Measurements from ENCODE around the gene SLC25A42. TPM values are rescaled to one million over a fixed set of nuclear protein-coding genes. Genes with fewer than 3 reads are reported as not detected.
"Not testable (repeated sequence)": the region's sequence is repeated elsewhere in the genome, so short reads cannot be mapped to it uniquely, and the experiment has no call there.

SLC25A42 gene
- total and polyA plus RNA-seq, 2 experiments from 2014 or later, result 5.9 to 6.9 TPM

DNA sequence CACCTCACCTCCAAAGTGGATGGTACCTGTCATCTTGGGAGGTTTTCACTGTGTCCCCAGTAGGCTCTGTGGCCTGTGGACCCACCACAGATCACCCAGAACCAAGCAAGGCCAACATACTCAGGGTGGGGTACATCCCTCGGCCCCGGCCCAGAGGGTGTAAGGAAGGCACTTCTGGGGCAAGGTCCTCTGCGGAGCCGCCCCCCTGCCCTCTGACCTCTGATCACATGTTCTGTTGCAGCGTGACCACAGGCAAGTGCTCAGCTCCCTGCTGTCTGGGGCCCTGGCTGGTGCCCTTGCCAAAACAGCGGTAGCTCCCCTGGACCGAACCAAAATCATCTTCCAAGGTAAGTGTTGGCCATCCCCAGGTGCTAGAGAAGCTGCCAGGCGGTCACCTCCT, 37.7 kb downstream of the SLC25A42 start:
- Histone ChIP-seq H3F3A (ENCODE audit: insufficient read depth) (no peaks in the 10 kb centered on the region), H3K4me1 (ENCODE audit: insufficient read depth) (no peaks in the 10 kb centered on the region), H3K27me3 (replicated peaks; ENCODE audit: insufficient read depth) (no peaks in the 10 kb centered on the region), H3K9me2 (ENCODE audit: insufficient read depth) (no peaks in the 10 kb centered on the region), H3K27ac (no peak overlapping the region), H3K79me2 (ENCODE audit: insufficient read depth) (no peaks in the 10 kb centered on the region), H3K4me2 (ENCODE audit: unreplicated experiment) (no peak overlapping the region), H3K9me3 (ENCODE audit: low read depth) (no peaks in the 10 kb centered on the region), H2AFZ (no peak overlapping the region), H3K36me3 (ENCODE audit: low read depth) (no peaks in the 10 kb centered on the region), H3K4me3 (no peak overlapping the region), H4K20me1 (ENCODE audit: insufficient read depth) (no peaks in the 10 kb centered on the region), H3K9ac (no peak overlapping the region)
- TF ChIP-seq EZH2phosphoT487 (IDR thresholded peaks at IDR 0.05; ENCODE audit: insufficient read depth, low read depth) (no peak), EZH2 (IDR thresholded peaks at IDR 0.05; ENCODE audit: insufficient read depth, poor library complexity, severe bottlenecking) (no peak)
- in situ Hi-C loops (cut with MboI), result no loop called here
- 80 to 88% methylated on average over 8 of the region's 8 CpGs for WGBS, 2 experiments (ENCODE audit: low coverage in 1 of 2, low lambda C conversion rate in 2 of 2, missing lambda C conversion rate in 2 of 2)
- DNase-seq, result no peak

DNA sequence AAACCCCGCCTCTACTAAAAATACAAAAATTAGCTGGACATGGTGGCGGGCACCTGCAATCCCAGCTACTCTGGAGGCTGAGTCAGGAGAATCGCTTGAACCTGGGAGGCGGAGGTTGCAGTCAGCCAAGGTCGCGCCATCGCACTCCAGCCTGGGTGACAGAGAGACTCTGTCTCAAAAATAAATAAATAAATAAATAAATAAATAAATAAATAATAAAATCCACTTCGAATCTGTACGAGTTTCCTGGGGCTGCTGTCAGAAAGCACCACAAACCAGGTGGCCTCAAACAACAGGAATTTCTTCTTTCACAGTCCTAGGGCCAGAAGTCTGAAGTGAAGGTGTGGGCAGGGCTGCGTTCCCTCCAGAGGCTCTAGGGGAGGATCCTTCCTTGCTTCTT, 38.8 kb downstream of the SLC25A42 start:
- H3K4me1 ChIP-seq (ENCODE audit: insufficient read depth); H3K36me3 ChIP-seq (ENCODE audit: low read depth); H2AFZ ChIP-seq; H3K27ac ChIP-seq; H4K20me1 ChIP-seq (ENCODE audit: insufficient read depth); H3K79me2 ChIP-seq (ENCODE audit: insufficient read depth); H3K4me2 ChIP-seq (ENCODE audit: unreplicated experiment); H3K9ac ChIP-seq; H3K9me2 ChIP-seq (ENCODE audit: insufficient read depth); H3K9me3 ChIP-seq (ENCODE audit: low read depth); in situ Hi-C loops (cut with MboI); H3K4me3 ChIP-seq; H3K27me3 ChIP-seq (replicated peaks; ENCODE audit: insufficient read depth); H3F3A ChIP-seq (ENCODE audit: insufficient read depth); DNase-seq: not testable (repeated sequence)
- 96 to 98% methylated on average over 10 of the region's 10 CpGs for WGBS, 2 experiments (ENCODE audit: low coverage in 1 of 2, low lambda C conversion rate in 2 of 2, missing lambda C conversion rate in 2 of 2)

GRCh38 chr19:19103167-19103566, 39.4 kb downstream of the SLC25A42 start:
- no peak overlapping the region for H2AFZ ChIP-seq
- H3K9ac ChIP-seq, result no peak overlapping the region
- H3K9me2 ChIP-seq (ENCODE audit: insufficient read depth), result no peaks in the 10 kb centered on the region
- H3K4me3 ChIP-seq, result no peak overlapping the region
- in situ Hi-C loops (cut with MboI), result no loop called here
- no peaks in the 10 kb centered on the region for H3K36me3 ChIP-seq (ENCODE audit: low read depth)
- no peaks in the 10 kb centered on the region for H3F3A ChIP-seq (ENCODE audit: insufficient read depth)
- 98% methylated on average over 11 of the region's 11 CpGs for WGBS, 2 experiments (ENCODE audit: low coverage in 1 of 2, low lambda C conversion rate in 2 of 2, missing lambda C conversion rate in 2 of 2)
- H3K27ac ChIP-seq, result no peak overlapping the region
- no peak overlapping the region for H3K4me2 ChIP-seq (ENCODE audit: unreplicated experiment)
- DNase-seq, result no peak
- no peaks in the 10 kb centered on the region for H3K27me3 ChIP-seq (replicated peaks; ENCODE audit: insufficient read depth)
- H3K9me3 ChIP-seq (ENCODE audit: low read depth), result no peaks in the 10 kb centered on the region
- no peaks in the 10 kb centered on the region for H3K79me2 ChIP-seq (ENCODE audit: insufficient read depth)
- H3K4me1 ChIP-seq (ENCODE audit: insufficient read depth), result no peaks in the 10 kb centered on the region
- H4K20me1 ChIP-seq (ENCODE audit: insufficient read depth), result no peaks in the 10 kb centered on the region
- no peak for TF ChIP-seq EZH2 (IDR thresholded peaks at IDR 0.05; ENCODE audit: insufficient read depth, poor library complexity, severe bottlenecking)
- no peak for TF ChIP-seq EZH2phosphoT487 (IDR thresholded peaks at IDR 0.05; ENCODE audit: insufficient read depth, low read depth)

GRCh38 chr19:19105365-19106055, 41.7 kb downstream of the SLC25A42 start:
- no peak overlapping the region for H3K27ac ChIP-seq
- H4K20me1 ChIP-seq (ENCODE audit: insufficient read depth), result no peaks in the 10 kb centered on the region
- peak; percentile 33 for DNase-seq
- no peaks in the 10 kb centered on the region for H3K27me3 ChIP-seq (replicated peaks; ENCODE audit: insufficient read depth)
- in situ Hi-C loops (cut with MboI), result no loop called here
- H3K9me3 ChIP-seq (ENCODE audit: low read depth), result no peaks in the 10 kb centered on the region
- TF ChIP-seq EZH2 (IDR thresholded peaks at IDR 0.05; ENCODE audit: insufficient read depth, poor library complexity, severe bottlenecking), result no peak
- no peak for TF ChIP-seq EZH2phosphoT487 (IDR thresholded peaks at IDR 0.05; ENCODE audit: insufficient read depth, low read depth)
- no peak overlapping the region for H3K4me3 ChIP-seq
- no peaks in the 10 kb centered on the region for H3K79me2 ChIP-seq (ENCODE audit: insufficient read depth)
- H3F3A ChIP-seq (ENCODE audit: insufficient read depth), result no peaks in the 10 kb centered on the region
- 35 to 38% methylated on average over 13 to 36 of the region's 36 CpGs for WGBS, 2 experiments (ENCODE audit: low coverage in 1 of 2, low lambda C conversion rate in 2 of 2, missing lambda C conversion rate in 2 of 2)
- H3K4me2 ChIP-seq (ENCODE audit: unreplicated experiment), result no peak overlapping the region
- no peak overlapping the region for H3K9ac ChIP-seq
- H3K4me1 ChIP-seq (ENCODE audit: insufficient read depth), result no peaks in the 10 kb centered on the region; the same call in 1 of the 2 replicates
- no peaks in the 10 kb centered on the region for H3K36me3 ChIP-seq (ENCODE audit: low read depth)
- no peaks in the 10 kb centered on the region for H3K9me2 ChIP-seq (ENCODE audit: insufficient read depth)
- no peak overlapping the region for H2AFZ ChIP-seq

All from GM23248 (cell line).